GM18517 (cell line): ENCODE data around the gene NRG3.
A peak's percentile ranks its signal among the peaks of the same experiment; 100 is the strongest.

ENCODE experiments used
- ATAC-seq: cut with Tn5 transposase; IDR thresholded peaks from one replicate; pipeline ENCODE4 v1.9.1; 2021; ENCODE audit warnings: mild to moderate bottlenecking, moderate library complexity; ENCODE audit not compliant: unreplicated experiment

The NRG3 gene

DNA sequence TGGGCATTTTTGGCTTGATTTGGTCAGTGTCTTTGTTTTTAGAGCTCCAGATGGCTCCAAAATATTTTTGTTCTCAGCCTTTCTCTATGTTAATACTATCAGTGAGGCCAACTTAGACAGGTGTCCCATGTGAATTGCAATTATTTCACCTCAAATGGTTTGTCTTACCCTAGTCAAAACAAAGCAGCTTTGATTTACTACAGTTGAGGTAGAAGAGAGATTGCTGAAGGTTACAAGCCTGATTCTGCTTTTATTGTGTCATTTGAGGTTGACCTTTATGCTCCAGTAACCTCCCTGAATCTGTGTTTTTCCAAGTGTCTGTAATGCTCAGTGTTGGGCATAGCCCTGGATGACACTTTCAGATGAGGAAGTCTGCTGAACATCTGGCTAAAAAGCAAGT, 882.9 kb downstream of the NRG3 start:
- no peak for ATAC-seq

DNA sequence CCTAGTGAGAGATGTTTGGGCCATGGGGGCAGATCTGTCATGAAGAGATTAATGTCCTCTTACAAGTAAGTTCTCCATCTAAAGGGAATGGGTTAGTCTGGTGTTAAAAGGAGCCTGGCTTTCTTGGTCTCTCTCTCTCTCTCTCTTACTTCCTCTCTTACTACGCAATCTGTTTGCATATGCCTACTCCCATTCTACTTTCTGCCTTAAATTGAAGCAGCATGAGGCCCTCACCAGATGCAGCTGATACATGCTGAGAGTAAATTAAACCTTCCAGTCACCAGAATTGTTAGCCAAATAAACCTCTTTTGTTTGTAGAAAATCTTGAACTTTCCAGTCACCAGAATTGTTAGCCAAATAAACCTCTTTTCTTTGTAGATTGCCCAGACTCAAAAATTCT, 884.1 kb downstream of the NRG3 start:
- ATAC-seq, result no peak

DNA sequence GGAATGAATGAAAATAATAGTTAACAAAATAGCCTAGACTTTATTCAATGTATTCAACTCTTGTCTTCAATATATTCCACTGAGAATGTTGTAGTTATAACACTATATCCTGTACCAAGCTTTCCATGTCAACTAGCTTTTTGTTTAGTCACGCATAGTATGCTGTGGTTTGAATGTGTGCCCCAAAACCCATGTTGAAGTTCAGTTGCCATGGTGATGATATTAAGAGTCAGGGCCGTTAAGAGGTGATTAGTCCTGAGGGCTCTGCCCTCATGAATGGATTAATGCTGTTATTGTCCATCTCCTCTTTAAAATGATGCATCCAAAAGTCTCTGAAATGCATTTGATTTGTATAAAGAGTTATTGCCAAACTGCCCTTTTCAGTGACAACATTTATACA, 887.6 kb downstream of the NRG3 start:
- ATAC-seq, result no peak

DNA sequence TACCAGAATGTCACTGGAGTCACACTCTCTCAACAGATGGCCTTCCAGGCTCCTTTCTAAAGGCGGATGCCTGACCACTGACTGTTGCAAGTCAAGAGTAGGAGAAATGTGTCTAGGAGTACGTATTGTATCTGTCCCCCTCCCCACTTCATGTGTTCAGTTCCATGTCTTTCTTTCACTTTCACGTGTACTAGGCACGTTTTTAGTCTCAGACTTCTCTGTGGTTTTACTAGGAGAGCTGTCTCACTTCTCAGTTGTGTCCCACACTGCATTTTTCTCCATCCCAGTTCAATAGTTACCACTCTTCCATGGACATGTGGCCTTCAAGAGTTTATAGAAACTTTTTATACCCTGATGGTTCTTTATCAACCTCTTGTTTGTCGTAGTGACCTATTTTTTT, 893.0 kb downstream of the NRG3 start:
- no peak for ATAC-seq

DNA sequence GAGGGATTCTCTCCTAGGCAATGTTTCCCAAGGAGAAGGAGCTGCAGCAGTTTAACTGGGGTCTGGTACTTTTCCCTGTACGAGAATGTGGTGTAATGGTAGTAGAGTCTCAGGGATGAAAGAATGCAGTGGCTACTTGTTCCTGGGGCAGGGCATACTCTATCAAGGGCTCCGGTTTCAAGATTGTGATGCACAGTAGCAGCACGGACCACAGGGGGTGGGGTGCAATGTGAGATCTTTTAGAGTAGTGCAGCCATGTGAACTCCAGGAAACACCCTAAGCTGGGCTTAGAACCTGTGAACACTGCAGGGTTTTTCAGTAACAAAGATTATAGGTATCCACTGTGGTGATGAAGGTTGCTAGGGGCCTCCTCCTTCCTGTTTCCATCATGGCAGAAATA, 903.9 kb downstream of the NRG3 start:
- ATAC-seq, result no peak

DNA sequence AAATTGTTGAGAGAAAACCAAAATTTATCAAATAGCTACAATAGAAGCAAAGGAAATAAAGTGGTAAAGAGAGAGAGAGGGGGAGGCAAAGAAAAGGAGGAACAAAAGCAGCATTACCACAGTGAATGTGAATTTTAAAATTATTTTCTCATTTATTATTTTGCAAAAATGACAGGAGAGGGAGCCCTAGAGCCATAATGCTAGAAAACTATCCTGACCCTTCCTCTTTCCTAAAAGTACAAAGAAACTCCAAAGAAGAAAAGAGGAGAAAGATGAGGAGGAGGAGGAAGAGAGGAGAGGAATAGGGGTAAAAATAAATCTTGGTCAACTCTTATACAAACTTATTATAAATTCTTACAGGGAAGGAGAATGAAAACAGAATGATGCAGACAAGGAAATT, 921.5 kb downstream of the NRG3 start:
- no peak for ATAC-seq

GRCh38 chr10:82801289-82801688, 926.3 kb downstream of the NRG3 start:
- no peak for ATAC-seq

GRCh38 chr10:82811621-82812020, 936.6 kb downstream of the NRG3 start:
- ATAC-seq, result peak; percentile 60

DNA sequence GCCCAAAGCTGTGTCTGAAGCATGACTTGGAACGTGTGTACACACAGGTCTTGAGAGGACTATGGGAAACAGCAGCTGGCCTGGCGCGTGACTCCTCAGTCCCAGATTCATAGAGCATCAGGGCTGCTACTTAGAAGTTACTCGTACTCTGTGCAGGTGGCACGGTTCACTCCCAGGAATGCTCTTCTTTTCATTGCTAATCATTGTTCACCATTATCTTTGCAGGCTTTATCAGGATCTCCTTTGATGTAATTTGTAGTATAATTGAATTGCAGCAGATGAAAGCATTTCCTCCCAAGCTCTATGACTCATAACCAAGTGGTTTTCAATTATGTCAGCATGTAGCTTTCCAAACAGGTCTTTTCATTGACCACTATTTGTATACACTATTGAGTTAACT, 938.9 kb downstream of the NRG3 start:
- no peak for ATAC-seq

- no peak for ATAC-seq
Measured at GRCh38 chr10:82814635-82815034, 939.6 kb downstream of the NRG3 start.

DNA sequence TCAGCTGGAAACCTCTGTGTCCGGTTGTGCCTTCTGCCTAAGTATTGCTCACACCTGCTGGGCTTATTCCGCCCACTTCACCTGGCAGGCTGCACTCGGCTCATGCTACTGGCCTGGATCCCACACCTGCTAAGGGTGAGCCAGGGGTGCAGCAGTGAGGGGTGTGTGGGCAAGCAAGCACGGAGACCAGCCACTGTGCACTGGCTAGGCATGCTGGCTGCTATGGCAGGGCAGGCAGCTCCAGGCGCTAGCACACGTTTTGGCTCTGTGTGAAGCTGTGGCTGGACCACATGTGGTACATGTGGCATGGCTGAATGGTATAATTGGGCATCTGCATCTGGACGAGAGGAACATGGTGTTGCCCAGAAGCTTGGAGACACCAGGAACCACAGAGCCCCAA, 940.7 kb downstream of the NRG3 start:
- no peak for ATAC-seq

GRCh38 chr10:82817676-82818422, 942.9 kb downstream of the NRG3 start:
- no peak for ATAC-seq

DNA sequence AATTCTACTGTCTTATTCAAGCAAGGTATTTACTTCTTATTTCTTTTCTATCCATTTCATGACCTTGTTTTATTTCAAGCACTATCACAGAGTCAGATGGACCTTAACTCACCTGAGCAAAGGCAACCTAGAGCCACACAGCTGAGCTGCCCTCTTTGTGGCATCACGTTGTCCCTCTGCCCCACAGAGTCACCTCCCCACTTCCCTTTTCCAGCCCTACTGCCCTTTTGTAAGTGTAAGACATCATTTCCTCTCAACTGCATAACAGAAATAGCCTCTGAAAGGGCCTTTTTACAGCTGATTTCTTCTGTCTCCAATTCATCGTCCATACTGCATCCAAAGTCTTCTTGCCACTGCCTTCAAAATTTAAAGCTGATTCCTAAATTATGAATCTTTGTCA, 946.0 kb downstream of the NRG3 start:
- no peak for ATAC-seq

DNA sequence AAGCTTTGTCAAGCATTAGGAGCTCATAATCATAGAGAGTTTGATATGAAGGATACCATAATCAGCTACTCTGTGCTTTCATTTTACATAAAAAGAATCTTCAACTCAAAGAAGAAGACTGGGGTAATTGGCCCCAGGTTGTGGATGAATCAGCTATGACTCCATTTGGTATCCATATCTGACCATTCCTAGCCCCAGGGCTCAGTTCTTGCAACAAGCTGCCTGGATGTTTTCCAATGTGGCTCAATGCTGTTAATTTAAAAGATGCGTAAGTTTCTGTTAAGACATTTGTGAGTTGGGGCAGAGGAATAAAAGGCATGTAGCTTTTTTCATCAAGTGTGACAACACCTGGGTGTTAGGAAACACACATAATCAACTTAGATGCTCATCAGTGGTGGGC, 951.1 kb downstream of the NRG3 start:
- no peak for ATAC-seq

DNA sequence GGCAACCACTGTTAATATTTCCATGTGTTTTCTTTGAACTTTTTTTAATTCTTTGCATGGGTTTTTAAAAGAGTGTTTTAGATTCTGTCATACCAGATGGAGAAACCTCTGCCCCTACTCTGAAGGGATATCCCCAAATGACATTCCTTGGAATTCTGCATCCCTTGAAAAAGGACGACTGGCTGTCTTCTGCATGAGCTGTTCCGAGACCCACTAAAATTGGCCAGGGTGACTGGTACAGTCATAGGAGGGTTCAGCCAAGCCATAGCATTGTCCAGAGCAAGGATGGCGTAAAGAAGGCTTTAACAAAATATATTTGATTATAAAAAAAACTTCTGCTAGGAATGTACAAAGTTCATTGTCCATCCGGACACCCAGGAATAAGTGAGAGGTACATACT, 952.9 kb downstream of the NRG3 start:
- no peak for ATAC-seq

DNA sequence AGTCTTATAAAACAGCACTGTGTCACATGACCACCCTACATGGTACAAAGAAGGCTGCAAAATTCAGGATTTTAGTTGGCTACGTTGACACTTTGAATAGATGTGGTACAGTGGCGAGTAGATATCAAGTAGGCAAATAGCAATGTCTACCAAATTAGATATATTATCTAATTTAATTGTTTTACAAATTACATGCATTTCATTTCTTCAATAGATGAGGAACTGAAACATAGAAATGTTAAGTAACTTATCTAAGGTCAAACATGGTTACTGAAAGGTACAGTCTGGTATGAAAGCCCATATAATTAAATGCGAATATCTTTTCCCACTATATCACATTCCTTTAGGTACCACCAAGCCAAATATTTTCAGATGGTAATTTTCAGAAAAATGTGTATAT, 972.2 kb downstream of the NRG3 start:
- no peak for ATAC-seq

- no peak for ATAC-seq
Measured at GRCh38 chr10:82850191-82850590, 975.2 kb downstream of the NRG3 start.

DNA sequence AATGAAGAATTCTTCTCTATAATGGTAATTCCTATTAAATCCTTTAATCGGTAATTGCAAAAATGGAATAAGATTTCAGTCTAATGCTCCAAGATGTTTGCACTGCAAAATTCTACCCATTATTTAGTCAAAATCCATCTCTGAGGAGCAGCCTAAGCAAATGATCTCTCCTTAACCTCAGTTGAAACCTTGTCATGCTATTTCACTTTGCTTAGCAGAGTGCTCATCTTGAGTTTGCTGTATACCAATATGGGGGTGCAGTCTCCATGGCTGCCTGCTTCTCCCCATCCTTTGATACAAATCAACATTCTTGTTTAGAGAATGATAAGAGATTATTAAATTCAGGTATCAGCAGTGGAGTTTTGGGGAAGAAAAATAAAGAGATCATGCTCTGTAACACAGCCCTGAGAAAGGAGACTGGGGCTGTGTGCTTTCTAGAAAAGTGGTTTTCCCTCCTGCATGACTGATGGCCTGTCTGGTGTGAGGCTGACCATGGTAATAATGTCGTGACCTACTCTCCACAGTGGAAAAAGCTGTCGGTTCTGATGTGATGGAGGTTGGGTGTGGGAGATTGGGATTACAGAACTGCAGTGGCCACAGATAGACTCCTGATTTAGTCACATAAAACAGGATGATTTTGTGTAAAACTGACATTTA, 982.1 kb downstream of the NRG3 start:
- no peak for ATAC-seq

DNA sequence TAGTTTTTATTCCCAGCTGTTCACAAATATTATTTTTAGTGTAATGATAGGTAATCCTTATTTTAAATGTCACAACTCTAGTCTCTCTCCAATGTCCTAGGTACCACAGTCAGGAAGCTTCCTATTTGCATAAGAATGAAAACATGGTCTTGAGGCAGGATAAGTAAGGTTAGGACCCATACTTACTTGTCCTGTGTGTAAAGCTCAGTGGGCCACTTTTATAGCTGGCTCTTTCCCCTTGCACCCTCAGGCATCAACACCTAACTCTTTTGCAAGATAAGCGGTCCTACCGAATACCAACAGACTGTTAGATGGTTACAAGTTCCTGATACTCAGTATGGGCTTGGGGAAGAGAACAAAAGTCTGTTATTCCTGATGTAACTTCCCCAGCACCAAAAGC, 986.9 kb downstream of the NRG3 start:
- ATAC-seq, result no peak

GRCh38 chr10:82865366-82865765, 990.4 kb downstream of the NRG3 start:
- no peak for ATAC-seq

DNA sequence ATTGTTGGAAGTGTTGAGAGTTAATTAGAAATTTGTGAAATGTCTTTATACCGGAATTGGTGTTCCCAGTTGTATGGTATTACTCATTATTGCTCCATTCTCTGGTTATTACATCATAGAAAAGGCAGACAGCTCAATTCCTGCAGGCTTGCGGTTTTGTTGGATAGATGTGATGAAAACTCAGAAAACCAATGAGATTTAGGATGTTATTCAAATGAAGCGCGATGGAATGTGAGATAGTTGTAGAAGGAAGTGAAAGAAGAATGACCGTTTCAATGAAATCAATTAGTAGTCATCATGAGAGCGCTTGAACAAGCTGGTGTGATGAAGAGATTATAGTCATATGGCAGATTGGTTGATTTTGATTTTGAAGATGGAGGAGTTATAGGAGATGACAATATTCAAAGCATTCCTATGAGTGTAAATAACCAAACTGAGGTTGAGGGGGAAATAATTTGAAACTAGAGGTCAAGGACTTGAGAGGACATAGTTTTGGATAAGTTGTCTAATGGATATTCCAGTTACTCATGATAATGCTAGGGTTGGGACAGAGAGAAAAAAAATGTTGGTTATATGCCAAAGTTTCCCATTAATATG, 991.5 kb downstream of the NRG3 start:
- no peak for ATAC-seq

DNA sequence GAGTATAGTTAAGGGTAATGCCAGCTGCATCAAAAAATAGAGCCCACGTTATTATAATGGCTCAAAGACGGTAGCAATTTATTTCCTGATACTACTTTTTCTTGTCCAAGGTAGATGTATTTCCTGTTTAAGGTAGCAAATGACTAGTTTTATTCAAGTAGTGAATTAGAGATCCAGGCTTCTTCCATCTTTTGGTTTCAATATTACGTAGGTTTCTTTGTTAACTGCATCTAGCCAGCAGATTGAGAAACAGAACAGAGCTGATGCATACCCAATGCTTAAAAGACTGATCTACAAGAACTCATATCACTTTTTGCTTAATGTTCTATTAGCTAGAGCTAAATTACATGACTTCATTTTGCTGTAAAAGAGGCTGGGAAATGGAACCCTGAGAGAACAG, 992.1 kb downstream of the NRG3 start:
- ATAC-seq, result no peak
